Pancreas (tissue), 10 donors: Measurements from ENCODE around the gene PAIP2. TPM values are rescaled to one million over a fixed set of nuclear protein-coding genes. Genes with fewer than 3 reads are reported as not detected.

ENCODE experiments used
- ATAC-seq, 4 donors: fragments of 200-7000 bp; cut with Tn5 transposase; one replicate each; pipeline versions ENCODE4 v1.8.0 to v1.9.1; 2020; ENCODE audit warnings: mild to moderate bottlenecking in 4 of 4, moderate library complexity in 4 of 4
- DNase-seq, 6 donors: peaks; one replicate each; pipeline ENCODE4 v3.0.0-alpha.2; 2020
- FAIRE-seq: peaks from 2 replicates; lab custom pipeline; 2012; peaks lifted over from hg19 to GRCh38; lab: Jason Lieb, UNC
- H3K27ac ChIP-seq, 4 donors: fragments of 200-600 bp; sonication (generic); 1 replicate in 3 of 4; 2 replicates in 1 of 4; pipeline versions ENCODE4 v1.5.0 to v1.8.0; 2020
- H3K27me3 ChIP-seq, 4 donors: fragments of 200-600 bp; one replicate each; pipeline ENCODE4 v1.8.0; 2021
- H3K36me3 ChIP-seq, 3 donors: fragments of 200-600 bp; sonication (generic) in 1 of 3; one replicate each; pipeline versions ENCODE4 v1.5.0 to v1.8.0; 2020 to 2021
- H3K4me1 ChIP-seq, 3 donors: fragments of 200-600 bp; one replicate each; pipeline ENCODE4 v1.8.0; 2021
- H3K4me3 ChIP-seq, 4 donors: fragments of 200-600 bp; sonication (generic) in 2 of 4; one replicate each; pipeline versions ENCODE4 v1.5.0 to v1.8.0; 2020 to 2021
- H3K9me3 ChIP-seq, 4 donors: fragments of 200-600 bp; one replicate each; pipeline ENCODE4 v1.8.0; 2021
- CTCF ChIP-seq, 4 donors: fragments of 200-600 bp; sonication (generic) in 3 of 4; IDR thresholded peaks; one replicate each; pipeline versions ENCODE4 v1.5.0 to v1.8.0; 2021; ENCODE audit warnings: antibody characterized with exemption in 4 of 4
- WGBS, 2 donors: extraction: QIAGEN DNeasy Blood & Tissue Kit; methylation state at CpG; one replicate each; pipeline ENCODE4 v1.1.7; 2013; 5-methylcytosine and 5-hydroxymethylcytosine counted together
- intact Hi-C, 3 donors: fragments of 100-400 bp; cut with DNase I; formaldehyde crosslinking; loops; one replicate each; pipeline versions ENCODE4 v1.11.1 to v1.14.2; 2022
- polyA plus RNA-seq, 2 donors: library from polyadenylated mRNA; stranded (reverse); fragments of 200-250 nt; gene quantifications; one replicate each; pipeline ENCODE4 v1.2.3, GENCODE V29; 2013
- total RNA-seq, 6 donors: library from RNA; stranded (reverse); fragmentation: NEBNext Ultra II Directional in 4 of 6; extraction: Animal tissue kit (Norgen Biotek cat#: 25700) in 4 of 6; gene quantifications; one replicate each; pipeline versions ENCODE4 v1.2.1 to v1.2.4, GENCODE V29; 2021 to 2023
- donor health status: healthy with polysubstance abuse.
- donor health status: DM: no; HTN: no; CAD: no; lungs with moderate emphysema.
- donor health status: DM: no; HTN: no; CAD: no.
- donor health status: control.
- donor health status: control.
- donor health status: Bipolar disorder and iron deficiency.
- donor health status: DM: yes; HTN: yes; CAD: no.
- donor health status: DM: no; HTN: no; CAD: no.
- donor health status: DM: no; HTN: no; CAD: no.
- donor health status: DM: yes; HTN: yes; CAD: no.

Gene PAIP2
- total and polyA plus RNA-seq, 8 donors: 18.2 to 57.4 (median 27.3) TPM

GRCh38 chr5:139298242-139298641 lies 43.4 kb upstream of the PAIP2 start:
- no peak for DNase-seq
- Histone ChIP-seq H3K27ac (no peak overlapping the region), H3K4me3 (no peak overlapping the region), H3K9me3 (no peaks in the 10 kb centered on the region), H3K36me3 (no peaks in the 10 kb centered on the region), H3K4me1 (peaks cover 42 to 49% (median 42%) of the 10 kb centered on the region in 3 donors), H3K27me3 (no peaks in the 10 kb centered on the region)
- ATAC-seq: no peak
- TF ChIP-seq CTCF (IDR thresholded peaks at IDR 0.05): no peak
- 33 to 38% methylated on average over 11 of the region's 11 CpGs for WGBS, 2 donors
- FAIRE-seq: no peak
- intact Hi-C loops: no loop called here

- Histone ChIP-seq H3K27me3 (no peaks in the 10 kb centered on the region), H3K27ac (no peak overlapping the region), H3K4me3 (no peak overlapping the region), H3K36me3 (no peaks in the 10 kb centered on the region), H3K4me1 (peaks cover 48 to 58% (median 50%) of the 10 kb centered on the region in 3 donors), H3K9me3 (no peaks in the 10 kb centered on the region)
- no peak for TF ChIP-seq CTCF (IDR thresholded peaks at IDR 0.05)
- intact Hi-C loops: no loop called here
- ATAC-seq (no peak), DNase-seq (no peak), FAIRE-seq (no peak)
- 44 to 49% methylated on average over 4 of the region's 4 CpGs for WGBS, 2 donors
Measured at GRCh38 chr5:139299486-139299885, 42.2 kb upstream of the PAIP2 start.

- Histone ChIP-seq H3K27me3 (no peaks in the 10 kb centered on the region), H3K36me3 (no peaks in the 10 kb centered on the region), H3K9me3 (no peaks in the 10 kb centered on the region), H3K4me3 (no peak overlapping the region), H3K4me1 (peaks cover 54 to 62% (median 57%) of the 10 kb centered on the region in 3 donors), H3K27ac (no peak overlapping the region)
- 45 to 56% methylated on average over 7 of the region's 7 CpGs for WGBS, 2 donors
- DNase-seq: no peak
- no peak for TF ChIP-seq CTCF (IDR thresholded peaks at IDR 0.05)
- intact Hi-C loops: no loop called here
- peak in 1 of 4 donors; percentile 6 for ATAC-seq
- FAIRE-seq: no peak
Measured at GRCh38 chr5:139301808-139302499, 39.7 kb upstream of the PAIP2 start.

- Histone ChIP-seq H3K9me3 (no peaks in the 10 kb centered on the region), H3K36me3 (no peaks in the 10 kb centered on the region), H3K27ac (no peak overlapping the region), H3K4me3 (no peak overlapping the region), H3K4me1 (peaks cover 34 to 62% (median 46%) of the 10 kb centered on the region in 3 donors), H3K27me3 (no peaks in the 10 kb centered on the region)
- 21 to 22% methylated on average over 3 of the region's 3 CpGs for WGBS, 2 donors
- intact Hi-C loops: no loop called here
- TF ChIP-seq CTCF (IDR thresholded peaks at IDR 0.05): no peak
- FAIRE-seq: no peak
- ATAC-seq: no peak
- no peak for DNase-seq
Measured at GRCh38 chr5:139304391-139305324, 37.0 kb upstream of the PAIP2 start.
